ENCODE data around the gene TNS3. TPM values are rescaled to one million over a fixed set of nuclear protein-coding genes. Genes with fewer than 3 reads are reported as not detected.

The TNS3 gene
- total RNA-seq, 1 experiment from 2014 or later: 533 TPM

DNA sequence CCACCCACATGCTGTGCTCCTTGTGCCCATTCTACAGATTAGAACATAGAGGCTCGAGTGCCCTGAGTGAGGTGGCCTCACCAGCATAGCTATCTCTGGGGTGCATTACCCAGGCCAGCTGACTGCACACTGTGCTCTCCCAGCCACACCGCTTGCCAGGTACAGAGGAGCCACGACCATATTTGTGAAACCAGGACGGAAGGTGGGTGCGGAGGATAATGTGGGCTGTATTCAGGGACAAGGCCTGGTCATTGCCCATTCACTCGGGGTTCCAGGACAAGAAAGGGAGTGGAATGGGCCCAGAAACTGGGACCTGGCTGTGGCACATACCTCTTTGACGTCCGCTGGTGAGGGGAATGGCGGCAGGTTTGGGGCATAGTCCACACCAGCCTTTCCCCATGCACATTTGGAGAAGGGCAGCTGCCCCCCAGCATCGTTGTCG, 236.0 kb downstream of the TNS3 start:
- CTCF ChIA-PET: no interaction called here
- no TSS peak for BruUV-seq (replicated peaks)
- Histone ChIP-seq H3K4me3 (ENCODE audit: low read depth in 2 of 2, low read length in 2 of 2) (no peak overlapping the region), H3K9me3 (ENCODE audit: control insufficient read depth, insufficient read depth, low read depth, low read length) (no peaks in the 10 kb centered on the region), H3K27me3 (ENCODE audit: control insufficient read depth, insufficient read depth, low read length) (no peaks in the 10 kb centered on the region), H3K4me1 (ENCODE audit: control insufficient read depth, insufficient read depth, low read length) (peaks cover 13% of the 10 kb centered on the region), H3K36me3 (ENCODE audit: control insufficient read depth, insufficient read depth, low read length) (peaks cover 66% of the 10 kb centered on the region), H3K27ac (ENCODE audit: low read length) (no peak overlapping the region)
- in situ Hi-C loops (cut with HindIII; ENCODE audit: low pct_unique_long_range_greater_than_20kb, low sequenced_read_pairs) (no loop called here), intact Hi-C loops (cut with micrococcal nuclease; ENCODE audit: unreplicated experiment) (no loop called here)
- ATAC-seq (no peak), DNase-seq (ENCODE audit: low read depth, low spot score) (no peak)
- TF ChIP-seq POLR2AphosphoS5 (IDR thresholded peaks at IDR 0.05; ENCODE audit: low read depth, low read length): 0 out of 2 replicates have a peak, but pooled peaks have one; percentile 50
- TF ChIP-seq SIN3A (IDR thresholded peaks at IDR 0.05; ENCODE audit: borderline replicate concordance, insufficient read depth, low read depth, low read length): no peak
- POLR2A ChIA-PET: no interaction called here

GRCh38 chr7:47344171-47344955, 237.5 kb downstream of the TNS3 start:
- Histone ChIP-seq H3K27ac (ENCODE audit: low read length) (no peak overlapping the region), H3K36me3 (ENCODE audit: control insufficient read depth, insufficient read depth, low read length) (peaks cover 70% of the 10 kb centered on the region), H3K9me3 (ENCODE audit: control insufficient read depth, insufficient read depth, low read depth, low read length) (no peaks in the 10 kb centered on the region), H3K4me1 (ENCODE audit: control insufficient read depth, insufficient read depth, low read length) (peaks cover under 1% of the 10 kb centered on the region), H3K27me3 (ENCODE audit: control insufficient read depth, insufficient read depth, low read length) (no peaks in the 10 kb centered on the region), H3K4me3 (ENCODE audit: low read depth in 2 of 2, low read length in 2 of 2) (no peak overlapping the region)
- intact Hi-C loops (cut with micrococcal nuclease; ENCODE audit: unreplicated experiment): no loop called here
- TF ChIP-seq REST (IDR thresholded peaks at IDR 0.05; ENCODE audit: insufficient read depth in 1 of 2, low read depth in 2 of 2, low read length in 1 of 2) (no peak), POLR2AphosphoS5 (IDR thresholded peaks at IDR 0.05; ENCODE audit: low read depth, low read length) (peak; percentile 9; the same call in 1 of the 2 replicates), SIN3A (IDR thresholded peaks at IDR 0.05; ENCODE audit: borderline replicate concordance, insufficient read depth, low read depth, low read length) (no peak)
- in situ Hi-C loops (cut with HindIII; ENCODE audit: low pct_unique_long_range_greater_than_20kb, low sequenced_read_pairs): no loop called here
- BruUV-seq (replicated peaks): no TSS peak
- POLR2A ChIA-PET: interaction anchor here (0.6 kb wide), 1 partner anchor 13 kb away, joined by 9 read pairs; no protein-coding TSS in a partner anchor
- CTCF ChIA-PET: no interaction called here
- ATAC-seq (no peak), DNase-seq (ENCODE audit: low read depth, low spot score) (no peak)

- no peaks in the 10 kb centered on the region for H3K27me3 ChIP-seq (ENCODE audit: control insufficient read depth, insufficient read depth, low read length)
- H3K9me3 ChIP-seq (ENCODE audit: control insufficient read depth, insufficient read depth, low read depth, low read length): no peaks in the 10 kb centered on the region
- no peak overlapping the region for H3K27ac ChIP-seq (ENCODE audit: low read length)
- intact Hi-C loops (cut with micrococcal nuclease; ENCODE audit: unreplicated experiment) (no loop called here), in situ Hi-C loops (cut with HindIII; ENCODE audit: low pct_unique_long_range_greater_than_20kb, low sequenced_read_pairs) (no loop called here)
- peaks cover 68% of the 10 kb centered on the region for H3K36me3 ChIP-seq (ENCODE audit: control insufficient read depth, insufficient read depth, low read length)
- ChIA-PET POLR2A (no interaction called here), CTCF (no interaction called here)
- TF ChIP-seq SIN3A (IDR thresholded peaks at IDR 0.05; ENCODE audit: borderline replicate concordance, insufficient read depth, low read depth, low read length) (no peak), TCF7L2 (IDR thresholded peaks at IDR 0.05; ENCODE audit: low read depth, low read length) (no peak), POLR2AphosphoS5 (IDR thresholded peaks at IDR 0.05; ENCODE audit: low read depth, low read length) (no peak), CTCF (IDR thresholded peaks at IDR 0.05) (no peak), REST (IDR thresholded peaks at IDR 0.05; ENCODE audit: insufficient read depth in 1 of 2, low read depth in 2 of 2, low read length in 1 of 2) (no peak)
- no peak overlapping the region for H3K4me3 ChIP-seq (ENCODE audit: low read depth in 2 of 2, low read length in 2 of 2)
- ATAC-seq: no peak
- BruUV-seq (replicated peaks): no TSS peak
- no peaks in the 10 kb centered on the region for H3K4me1 ChIP-seq (ENCODE audit: control insufficient read depth, insufficient read depth, low read length)
- no peak for DNase-seq (ENCODE audit: low read depth, low spot score)
Measured at GRCh38 chr7:47343061-47343455, 238.9 kb downstream of the TNS3 start.
